NCI-H524 treated with DMSO at 0.1 percent for 48 hours (cell line): Measurements from ENCODE around the gene EGLN1.
"Not testable (repeated sequence)": the region's sequence is repeated elsewhere in the genome, so short reads cannot be mapped to it uniquely, and the experiment has no call there.

ENCODE experiments used
- DNase-seq: peaks from one replicate; lab custom pipeline; 2025; lab: John Stamatoyannopoulos, UW

EGLN1 gene

DNA sequence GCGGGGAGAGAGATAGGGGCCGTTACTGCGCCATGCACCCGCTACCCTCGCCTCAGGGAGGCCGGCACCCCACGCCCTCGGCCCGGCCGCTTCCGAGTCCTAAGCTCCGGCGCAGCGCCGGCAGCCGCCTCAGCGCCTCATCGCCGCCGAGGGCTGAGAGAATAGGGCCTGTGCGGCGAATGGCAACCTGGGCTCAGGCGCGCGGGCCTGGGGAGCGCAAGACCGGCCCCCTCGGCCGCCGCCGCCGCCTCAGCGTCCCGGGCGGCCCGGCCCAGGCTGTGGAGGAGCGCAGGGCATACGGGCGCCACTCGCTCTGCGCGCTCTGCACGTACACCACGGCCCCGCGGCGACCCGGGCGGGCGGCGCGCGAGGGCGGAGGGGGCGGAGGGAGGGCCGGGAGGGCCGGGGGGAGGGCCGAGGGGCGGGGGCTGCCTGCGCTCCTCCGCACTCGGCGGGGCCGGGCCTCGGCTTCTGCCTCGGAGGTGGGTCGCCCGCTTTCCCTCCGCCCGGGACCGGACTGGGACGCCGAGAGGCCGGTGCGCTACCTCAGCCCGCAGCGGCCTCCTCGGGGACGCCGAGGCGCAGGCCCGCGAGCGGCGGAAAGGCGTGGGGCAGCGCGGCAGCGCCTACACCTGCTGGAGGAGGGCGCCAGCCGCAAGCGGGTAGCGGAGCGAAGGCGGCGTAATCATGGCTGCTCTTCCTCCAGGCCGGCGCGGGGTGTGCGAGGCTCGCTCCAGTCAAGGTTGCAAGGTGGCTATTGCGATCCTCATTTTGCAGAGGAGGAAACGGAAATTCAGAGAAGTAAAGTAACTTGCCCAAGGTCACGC, at the start of gene EGLN1:
EGLN1 (minus strand) TSS at position 317 of the 827 bp plus-strand sequence. CDS start 399 bp downstream, outside the sequence.
- no peak for DNase-seq

DNA sequence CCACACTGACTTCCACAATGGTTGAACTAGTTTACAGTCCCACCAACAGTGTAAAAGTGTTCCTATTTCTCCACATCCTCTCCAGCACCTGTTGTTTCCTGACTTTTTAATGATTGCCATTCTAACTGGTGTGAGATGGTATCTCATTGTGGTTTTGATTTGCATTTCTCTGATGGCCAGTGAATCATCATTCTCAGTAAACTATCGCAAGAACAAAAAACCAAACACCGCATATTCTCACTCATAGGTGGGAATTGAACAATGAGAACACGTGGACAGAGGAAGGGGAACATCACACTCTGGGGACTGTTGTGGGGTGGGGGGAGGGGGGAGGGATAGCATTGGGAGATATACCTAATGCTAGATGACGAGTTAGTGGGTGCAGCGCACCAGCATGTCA, 49.4 kb upstream of the EGLN1 start:
- DNase-seq, result not testable (repeated sequence)

DNA sequence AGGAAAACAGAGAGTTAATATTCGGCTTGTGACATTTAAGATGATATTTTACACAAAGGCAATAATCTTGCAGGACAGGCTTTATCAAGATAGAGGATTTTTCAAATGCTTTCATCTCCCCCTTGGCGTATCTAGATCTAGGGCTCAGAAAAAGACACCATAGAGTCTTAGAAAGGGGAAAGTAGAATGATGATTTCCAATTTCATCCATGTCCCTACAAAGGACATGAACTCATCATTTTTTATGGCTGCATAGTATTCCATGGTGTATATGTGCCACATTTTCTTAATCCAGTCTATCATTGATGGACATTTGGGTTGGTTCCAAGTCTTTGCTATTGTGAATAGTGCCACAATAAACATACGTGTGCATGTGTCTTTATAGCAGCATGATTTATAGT, 48.9 kb upstream of the EGLN1 start:
- not testable (repeated sequence) for DNase-seq

- no peak for DNase-seq
Measured at GRCh38 chr1:231467986-231468385, 45.9 kb upstream of the EGLN1 start.

- no peak for DNase-seq
Measured at GRCh38 chr1:231465051-231465450, 43.0 kb upstream of the EGLN1 start.

GRCh38 chr1:231463541-231463940, 41.5 kb upstream of the EGLN1 start:
- DNase-seq, result no peak

DNA sequence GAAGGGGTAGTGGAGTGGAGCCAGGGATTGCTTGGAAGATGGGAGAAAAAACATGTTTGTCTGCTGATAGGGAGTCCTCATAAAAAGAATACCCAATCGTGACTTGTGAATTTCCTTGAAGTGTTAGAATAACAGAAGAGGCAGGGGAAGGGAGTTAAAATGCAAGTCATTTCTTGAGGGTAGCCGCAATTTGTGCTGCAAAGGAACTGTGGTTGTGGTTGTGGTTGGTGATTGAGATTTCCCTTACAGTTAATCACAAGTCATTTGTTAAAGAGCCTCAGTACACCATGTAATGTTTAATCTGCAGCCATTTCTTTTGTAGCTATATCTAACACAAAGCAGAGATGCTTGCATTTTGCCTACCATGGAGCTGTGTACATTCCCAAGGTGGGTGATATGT, 38.5 kb upstream of the EGLN1 start:
- no peak for DNase-seq

DNA sequence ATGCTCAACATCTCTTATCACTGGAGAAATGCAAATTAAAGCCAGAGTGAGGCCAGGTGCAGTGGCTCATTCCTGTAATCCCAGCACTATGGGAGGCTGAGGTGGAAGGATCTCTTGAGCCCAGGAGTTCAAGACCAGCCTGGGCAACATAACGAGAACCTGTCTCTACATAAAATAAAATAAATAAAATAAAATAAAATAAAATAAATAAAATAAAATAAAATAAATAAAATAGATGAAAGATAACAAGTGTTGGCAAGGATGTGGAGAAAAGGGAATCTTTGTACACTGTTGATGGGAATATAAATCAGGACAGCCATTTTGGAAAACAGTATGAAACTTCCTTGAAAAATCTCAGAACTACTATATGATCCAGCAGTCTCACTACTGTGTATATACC, 37.4 kb upstream of the EGLN1 start:
- not testable (repeated sequence) for DNase-seq

DNA sequence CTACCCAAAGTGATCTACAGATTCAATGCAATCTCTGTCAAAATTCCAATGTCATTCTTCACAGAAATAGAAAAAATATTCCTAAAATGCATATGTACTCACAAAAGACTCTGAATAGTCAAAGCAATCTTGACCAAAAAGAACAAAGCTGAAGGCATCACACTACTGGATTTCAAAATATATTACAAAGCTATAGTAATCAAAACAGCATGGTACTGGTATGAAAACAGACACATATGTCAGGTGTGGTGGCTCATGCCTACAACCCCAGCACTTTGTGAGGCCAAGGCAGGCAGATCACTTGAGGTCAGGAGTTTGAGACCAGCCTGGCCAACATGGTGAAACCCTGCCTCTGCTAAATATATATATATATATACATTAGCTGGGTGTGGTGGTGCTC, 35.9 kb upstream of the EGLN1 start:
- not testable (repeated sequence) for DNase-seq

DNA sequence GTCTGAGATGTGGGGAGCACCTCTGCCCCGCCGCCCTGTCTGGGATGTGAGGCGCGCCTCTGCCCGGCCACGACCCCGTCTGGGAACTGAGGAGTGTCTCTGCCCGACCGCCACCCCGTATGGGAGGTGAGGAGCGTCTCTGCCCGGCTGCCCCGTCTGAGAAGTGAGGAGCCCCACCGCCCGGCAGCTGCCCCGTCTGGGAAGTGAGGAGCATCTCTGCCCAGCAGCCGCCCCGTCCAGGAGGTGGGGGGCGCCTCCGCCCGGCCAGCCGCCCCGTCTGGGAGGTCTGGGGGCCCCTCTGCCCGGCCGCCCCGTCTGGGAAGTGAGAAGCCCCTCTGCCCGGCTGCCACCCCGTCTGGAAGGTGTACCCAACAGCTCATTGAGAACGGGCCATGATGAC, 32.0 kb upstream of the EGLN1 start:
- DNase-seq, result not testable (repeated sequence)

DNA sequence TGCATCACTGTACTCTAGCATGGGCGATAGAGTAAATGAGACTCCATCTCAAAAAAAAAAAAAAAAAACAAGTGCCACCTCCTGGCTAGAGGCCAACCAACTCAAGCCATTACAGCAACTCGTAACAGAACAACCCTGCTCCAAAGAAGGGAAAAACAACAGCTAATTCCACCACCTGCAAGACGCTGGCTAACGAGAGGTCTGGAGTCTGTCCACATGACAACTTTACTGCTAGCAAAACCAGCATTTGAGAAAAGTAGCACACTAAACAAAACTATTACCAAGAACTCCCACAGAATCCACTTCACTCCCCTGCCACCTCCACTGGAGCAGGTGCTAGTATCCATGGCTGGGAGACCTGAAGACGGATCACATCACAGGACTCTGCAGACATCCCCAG, 24.1 kb upstream of the EGLN1 start:
- DNase-seq, result no peak

DNA sequence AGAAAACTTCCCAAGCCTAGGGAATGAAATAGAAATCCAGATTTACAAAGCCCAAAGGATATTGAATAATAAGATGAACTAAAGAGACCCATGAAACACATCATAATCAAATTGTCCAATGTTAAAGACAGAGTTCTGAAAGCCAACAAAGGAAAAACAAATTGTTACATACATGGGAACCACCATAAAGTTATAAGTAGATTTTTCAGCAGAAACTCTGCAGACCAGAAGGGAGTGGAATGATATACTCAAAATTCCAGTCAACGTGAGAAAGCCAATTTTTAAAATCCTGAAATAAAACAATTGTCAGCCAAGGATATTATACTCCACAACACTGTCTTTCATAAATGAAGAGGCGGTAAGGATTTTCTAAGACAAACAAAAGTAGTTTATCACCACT, 22.0 kb upstream of the EGLN1 start:
- DNase-seq, result no peak

GRCh38 chr1:231443363-231443762, 21.3 kb upstream of the EGLN1 start:
- no peak for DNase-seq

GRCh38 chr1:231442735-231443134, 20.6 kb upstream of the EGLN1 start:
- DNase-seq, result peak; percentile 13

- no peak for DNase-seq
Measured at GRCh38 chr1:231432996-231433395, 10.9 kb upstream of the EGLN1 start.

DNA sequence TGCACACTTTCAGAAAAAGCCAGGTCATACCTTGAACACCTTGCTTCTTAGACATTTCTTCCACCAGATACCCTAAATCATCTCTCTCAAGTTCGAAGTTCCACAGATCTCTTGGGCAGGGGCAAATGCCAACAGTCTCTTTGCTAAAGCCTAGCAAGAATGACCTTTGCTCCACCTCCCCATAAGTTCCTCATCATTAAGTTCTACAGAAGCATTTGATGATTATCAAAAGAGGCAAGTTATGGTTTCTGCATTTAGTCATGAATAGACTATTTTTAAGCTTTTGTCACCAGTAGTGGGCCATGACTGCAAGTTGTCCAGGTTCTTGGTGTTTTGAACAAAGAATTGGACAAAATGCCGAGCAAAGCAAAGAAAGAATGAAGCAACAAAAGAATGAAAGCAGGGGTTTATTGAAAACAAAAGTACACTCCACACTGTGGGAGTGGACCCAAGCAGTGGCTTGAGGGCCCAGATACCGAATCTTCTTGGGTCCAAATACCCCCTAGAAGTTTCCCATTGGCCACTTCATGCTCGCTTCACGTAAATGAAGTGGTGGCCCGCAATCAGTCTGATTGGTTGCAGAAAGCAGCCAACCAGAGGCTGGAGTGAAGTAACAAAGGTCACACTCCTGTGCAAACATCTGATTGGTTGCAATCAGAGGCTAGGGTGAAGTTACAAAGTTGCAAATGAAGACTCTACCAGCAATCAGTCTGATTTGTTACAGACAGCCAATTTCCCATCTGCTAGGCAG, 9.8 kb upstream of the EGLN1 start:
- DNase-seq, result no peak

GRCh38 chr1:231430678-231431352, 8.7 kb upstream of the EGLN1 start:
- not testable (repeated sequence) for DNase-seq

GRCh38 chr1:231428377-231428776, 6.3 kb upstream of the EGLN1 start:
- DNase-seq, result no peak

DNA sequence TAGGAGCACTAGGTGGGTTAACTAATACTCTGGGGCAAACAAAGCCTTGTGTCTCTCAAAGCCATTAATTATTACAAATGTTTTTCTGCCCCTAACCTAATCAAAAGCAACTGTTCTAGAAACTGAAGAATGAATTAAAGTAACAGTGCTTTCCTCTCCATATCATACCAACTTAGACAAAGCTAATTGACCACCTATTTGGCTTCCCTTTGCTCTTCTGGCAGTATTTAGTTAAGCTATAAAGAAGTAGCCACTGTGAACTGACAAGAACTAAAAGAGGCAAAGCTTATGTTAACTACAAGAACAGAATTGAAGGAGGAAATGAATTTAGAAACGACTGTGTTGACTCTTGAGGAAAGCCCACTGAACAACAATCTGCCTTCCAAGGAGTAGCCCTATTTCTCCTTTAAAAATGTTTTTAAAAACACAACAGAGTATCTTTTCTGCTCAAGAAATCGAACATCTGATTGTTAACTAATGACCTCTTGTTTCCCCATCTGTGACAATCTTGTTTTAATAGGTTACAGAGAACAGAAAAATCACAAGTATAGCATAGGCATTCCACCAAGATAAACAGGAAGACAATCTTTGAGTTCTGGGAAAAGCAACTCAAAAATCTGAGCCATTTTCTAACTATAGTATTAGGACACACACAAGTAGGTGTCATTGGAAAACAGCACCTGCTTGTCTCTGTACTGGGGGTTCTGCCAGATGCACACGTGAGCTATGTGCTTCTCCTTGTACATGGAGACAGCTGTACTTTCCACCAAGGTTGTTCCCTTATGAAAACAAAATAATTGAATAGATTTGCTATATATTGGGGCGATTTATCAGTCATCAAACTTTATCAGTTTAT, 3.1 kb upstream of the EGLN1 start:
- DNase-seq, result no peak

GRCh38 chr1:231423648-231424047, 1.6 kb upstream of the EGLN1 start:
- DNase-seq, result no peak

- no peak for DNase-seq
Measured at GRCh38 chr1:231422798-231423309, 767 bp upstream of the EGLN1 start.
